Transverse colon (tissue), 4 donors: ENCODE data around the gene CKMT2.

Source experiments
- EP300 ChIP-seq: sonication (generic); formaldehyde crosslinking; IDR thresholded peaks from one replicate; pipeline ENCODE4 v1.6.1; 2017; ENCODE audit warnings: antibody characterized with exemption, low read depth
- POLR2A ChIP-seq: fragments of 450-650 bp; IDR thresholded peaks from one replicate; pipeline ENCODE4 v1.6.1; 2016; ENCODE audit warnings: antibody characterized with exemption, mild to moderate bottlenecking, moderate library complexity
- POLR2AphosphoS5 ChIP-seq, 3 donors: sonication (generic); formaldehyde crosslinking; IDR thresholded peaks; one replicate each; pipeline ENCODE4 v1.6.1; 2016; ENCODE audit warnings: antibody characterized with exemption in 3 of 3
- TF ChIP-seq, protein P1 (sequence below), 5 experiments: fragments of 200-600 bp in 3 of 5; fragments of 450-650 bp in 2 of 5; sonication (generic) in 3 of 5; IDR thresholded peaks; 1 replicate in 2 of 5; 2 replicates in 3 of 5; pipeline ENCODE4 v1.5.1; 2016 to 2017; ENCODE audit warnings: antibody characterized with exemption in 5 of 5, inconsistent platforms in 3 of 5, mild to moderate bottlenecking in 2 of 5, moderate library complexity in 1 of 5

- TF ChIP-seq, protein P1, sequence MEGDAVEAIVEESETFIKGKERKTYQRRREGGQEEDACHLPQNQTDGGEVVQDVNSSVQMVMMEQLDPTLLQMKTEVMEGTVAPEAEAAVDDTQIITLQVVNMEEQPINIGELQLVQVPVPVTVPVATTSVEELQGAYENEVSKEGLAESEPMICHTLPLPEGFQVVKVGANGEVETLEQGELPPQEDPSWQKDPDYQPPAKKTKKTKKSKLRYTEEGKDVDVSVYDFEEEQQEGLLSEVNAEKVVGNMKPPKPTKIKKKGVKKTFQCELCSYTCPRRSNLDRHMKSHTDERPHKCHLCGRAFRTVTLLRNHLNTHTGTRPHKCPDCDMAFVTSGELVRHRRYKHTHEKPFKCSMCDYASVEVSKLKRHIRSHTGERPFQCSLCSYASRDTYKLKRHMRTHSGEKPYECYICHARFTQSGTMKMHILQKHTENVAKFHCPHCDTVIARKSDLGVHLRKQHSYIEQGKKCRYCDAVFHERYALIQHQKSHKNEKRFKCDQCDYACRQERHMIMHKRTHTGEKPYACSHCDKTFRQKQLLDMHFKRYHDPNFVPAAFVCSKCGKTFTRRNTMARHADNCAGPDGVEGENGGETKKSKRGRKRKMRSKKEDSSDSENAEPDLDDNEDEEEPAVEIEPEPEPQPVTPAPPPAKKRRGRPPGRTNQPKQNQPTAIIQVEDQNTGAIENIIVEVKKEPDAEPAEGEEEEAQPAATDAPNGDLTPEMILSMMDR (IDR thresholded peaks at IDR 0.05): no peak
- TF ChIP-seq EP300: no peak
- no peak for TF ChIP-seq POLR2AphosphoS5 (IDR thresholded peaks at IDR 0.05)
- TF ChIP-seq POLR2A: no peak
Measured at GRCh38 chr5:81189875-81190498, 43.1 kb upstream of the CKMT2 start.
